HepG2 (cell line): Measurements from ENCODE around the gene MEDAG.

Experiments
- BRCA1 ChIP-seq: sonication (generic); formaldehyde crosslinking; IDR thresholded peaks from 2 replicates; pipeline ENCODE4 v1.4.0; 2020; ENCODE audit warnings: missing genetic modification reagents
- EZH2 ChIP-seq: conservative IDR thresholded peaks from 2 replicates; pipeline ENCODE4 v1.6.1; 2012; ENCODE audit warnings: mild to moderate bottlenecking, low read depth, low read length, moderate library complexity
- FOXK1 ChIP-seq: sonication (generic); formaldehyde crosslinking; IDR thresholded peaks from 2 replicates; pipeline ENCODE4 v1.4.0; 2020; ENCODE audit warnings: low read depth, missing genetic modification reagents, borderline replicate concordance
- FOXK2 ChIP-seq: fragments of 450-650 bp; IDR thresholded peaks from 2 replicates; pipeline ENCODE4 v1.6.1; 2016
- JUN ChIP-seq: sonication (generic); formaldehyde crosslinking; IDR thresholded peaks from 2 replicates; pipeline ENCODE4 v1.4.0; 2020; ENCODE audit warnings: mild to moderate bottlenecking, missing genetic modification reagents
- POLR2A ChIP-seq, 2 experiments: IDR thresholded peaks; 2 replicates each; pipeline ENCODE4 v1.6.1; 2011; ENCODE audit warnings: low read depth in 2 of 2, low read length in 2 of 2, mild to moderate bottlenecking in 1 of 2, moderate library complexity in 1 of 2; ENCODE audit not compliant: insufficient read depth in 1 of 2
- RFX5 ChIP-seq: IDR thresholded peaks from 2 replicates; pipeline ENCODE4 v1.6.1; 2011; ENCODE audit warnings: low read depth, low read length, improper control_type of control experiment
- SIN3A ChIP-seq: IDR thresholded peaks from 2 replicates; pipeline ENCODE4 v1.6.1; 2011; ENCODE audit warnings: low read depth, mild to moderate bottlenecking, control low read depth, low read length, borderline replicate concordance
- SMAD1 ChIP-seq: sonication (generic); formaldehyde crosslinking; IDR thresholded peaks from 2 replicates; pipeline ENCODE4 v1.4.0; 2020; ENCODE audit warnings: missing genetic modification reagents, low read depth, mild to moderate bottlenecking, borderline replicate concordance
- TF ChIP-seq, protein P1 (sequence below): sonication (generic); formaldehyde crosslinking; IDR thresholded peaks from 2 replicates; pipeline ENCODE4 v1.5.0; 2020; ENCODE audit warnings: mild to moderate bottlenecking, missing genetic modification reagents, moderate library complexity
- TF ChIP-seq, protein P2 (sequence below): sonication (generic); formaldehyde crosslinking; IDR thresholded peaks from 2 replicates; pipeline ENCODE4 v1.4.0; 2020; ENCODE audit warnings: mild to moderate bottlenecking, missing genetic modification reagents
- TF ChIP-seq, protein P3 (sequence below): sonication (generic); formaldehyde crosslinking; conservative IDR thresholded peaks from 2 replicates; pipeline ENCODE4 v1.5.0; 2020; ENCODE audit warnings: missing genetic modification reagents
- TF ChIP-seq, protein P4 (sequence below): sonication (generic); formaldehyde crosslinking; IDR thresholded peaks from 2 replicates; pipeline ENCODE4 v1.5.0; 2020; ENCODE audit warnings: mild to moderate bottlenecking, missing genetic modification reagents

DNA sequence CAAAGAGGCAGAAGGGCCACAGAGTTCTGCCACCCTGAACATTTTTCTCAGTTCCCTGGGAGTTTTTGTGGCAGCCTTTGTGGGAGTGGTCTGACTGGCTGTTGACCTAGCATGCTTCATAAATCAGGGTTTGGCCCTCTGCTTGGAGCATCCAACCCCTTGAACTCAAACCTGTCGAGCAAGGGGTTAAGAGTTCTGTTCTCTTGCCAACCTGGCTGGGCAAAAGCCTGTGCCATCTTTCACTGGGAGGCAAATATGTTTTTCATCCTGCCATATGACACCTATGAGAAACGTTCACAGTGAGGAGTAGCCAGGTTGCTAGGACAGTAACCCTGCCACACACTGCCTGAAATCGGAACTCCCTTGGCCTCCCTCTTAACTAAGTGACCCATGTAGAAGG, 18.6 kb downstream of the MEDAG start:
- TF ChIP-seq FOXK2 = no peak
- TF ChIP-seq EZH2 = no peak
- no peak for TF ChIP-seq POLR2A (IDR thresholded peaks at IDR 0.05; ENCODE audit: insufficient read depth in 1 of 2, low read depth in 2 of 2, low read length in 2 of 2)
- TF ChIP-seq, protein P1, sequence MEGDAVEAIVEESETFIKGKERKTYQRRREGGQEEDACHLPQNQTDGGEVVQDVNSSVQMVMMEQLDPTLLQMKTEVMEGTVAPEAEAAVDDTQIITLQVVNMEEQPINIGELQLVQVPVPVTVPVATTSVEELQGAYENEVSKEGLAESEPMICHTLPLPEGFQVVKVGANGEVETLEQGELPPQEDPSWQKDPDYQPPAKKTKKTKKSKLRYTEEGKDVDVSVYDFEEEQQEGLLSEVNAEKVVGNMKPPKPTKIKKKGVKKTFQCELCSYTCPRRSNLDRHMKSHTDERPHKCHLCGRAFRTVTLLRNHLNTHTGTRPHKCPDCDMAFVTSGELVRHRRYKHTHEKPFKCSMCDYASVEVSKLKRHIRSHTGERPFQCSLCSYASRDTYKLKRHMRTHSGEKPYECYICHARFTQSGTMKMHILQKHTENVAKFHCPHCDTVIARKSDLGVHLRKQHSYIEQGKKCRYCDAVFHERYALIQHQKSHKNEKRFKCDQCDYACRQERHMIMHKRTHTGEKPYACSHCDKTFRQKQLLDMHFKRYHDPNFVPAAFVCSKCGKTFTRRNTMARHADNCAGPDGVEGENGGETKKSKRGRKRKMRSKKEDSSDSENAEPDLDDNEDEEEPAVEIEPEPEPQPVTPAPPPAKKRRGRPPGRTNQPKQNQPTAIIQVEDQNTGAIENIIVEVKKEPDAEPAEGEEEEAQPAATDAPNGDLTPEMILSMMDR (CRISPR knock-in tag) = no peak
- TF ChIP-seq, protein P2, sequence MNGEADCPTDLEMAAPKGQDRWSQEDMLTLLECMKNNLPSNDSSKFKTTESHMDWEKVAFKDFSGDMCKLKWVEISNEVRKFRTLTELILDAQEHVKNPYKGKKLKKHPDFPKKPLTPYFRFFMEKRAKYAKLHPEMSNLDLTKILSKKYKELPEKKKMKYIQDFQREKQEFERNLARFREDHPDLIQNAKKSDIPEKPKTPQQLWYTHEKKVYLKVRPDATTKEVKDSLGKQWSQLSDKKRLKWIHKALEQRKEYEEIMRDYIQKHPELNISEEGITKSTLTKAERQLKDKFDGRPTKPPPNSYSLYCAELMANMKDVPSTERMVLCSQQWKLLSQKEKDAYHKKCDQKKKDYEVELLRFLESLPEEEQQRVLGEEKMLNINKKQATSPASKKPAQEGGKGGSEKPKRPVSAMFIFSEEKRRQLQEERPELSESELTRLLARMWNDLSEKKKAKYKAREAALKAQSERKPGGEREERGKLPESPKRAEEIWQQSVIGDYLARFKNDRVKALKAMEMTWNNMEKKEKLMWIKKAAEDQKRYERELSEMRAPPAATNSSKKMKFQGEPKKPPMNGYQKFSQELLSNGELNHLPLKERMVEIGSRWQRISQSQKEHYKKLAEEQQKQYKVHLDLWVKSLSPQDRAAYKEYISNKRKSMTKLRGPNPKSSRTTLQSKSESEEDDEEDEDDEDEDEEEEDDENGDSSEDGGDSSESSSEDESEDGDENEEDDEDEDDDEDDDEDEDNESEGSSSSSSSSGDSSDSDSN (CRISPR knock-in tag) = no peak
- no peak for TF ChIP-seq BRCA1 (CRISPR knock-in tag)
- TF ChIP-seq SMAD1 (CRISPR knock-in tag) = no peak
- TF ChIP-seq SIN3A = no peak
- TF ChIP-seq FOXK1 (CRISPR knock-in tag) = no peak
- TF ChIP-seq, protein P3, sequence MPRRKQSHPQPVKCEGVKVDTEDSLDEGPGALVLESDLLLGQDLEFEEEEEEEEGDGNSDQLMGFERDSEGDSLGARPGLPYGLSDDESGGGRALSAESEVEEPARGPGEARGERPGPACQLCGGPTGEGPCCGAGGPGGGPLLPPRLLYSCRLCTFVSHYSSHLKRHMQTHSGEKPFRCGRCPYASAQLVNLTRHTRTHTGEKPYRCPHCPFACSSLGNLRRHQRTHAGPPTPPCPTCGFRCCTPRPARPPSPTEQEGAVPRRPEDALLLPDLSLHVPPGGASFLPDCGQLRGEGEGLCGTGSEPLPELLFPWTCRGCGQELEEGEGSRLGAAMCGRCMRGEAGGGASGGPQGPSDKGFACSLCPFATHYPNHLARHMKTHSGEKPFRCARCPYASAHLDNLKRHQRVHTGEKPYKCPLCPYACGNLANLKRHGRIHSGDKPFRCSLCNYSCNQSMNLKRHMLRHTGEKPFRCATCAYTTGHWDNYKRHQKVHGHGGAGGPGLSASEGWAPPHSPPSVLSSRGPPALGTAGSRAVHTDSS = no peak
- TF ChIP-seq, protein P4, sequence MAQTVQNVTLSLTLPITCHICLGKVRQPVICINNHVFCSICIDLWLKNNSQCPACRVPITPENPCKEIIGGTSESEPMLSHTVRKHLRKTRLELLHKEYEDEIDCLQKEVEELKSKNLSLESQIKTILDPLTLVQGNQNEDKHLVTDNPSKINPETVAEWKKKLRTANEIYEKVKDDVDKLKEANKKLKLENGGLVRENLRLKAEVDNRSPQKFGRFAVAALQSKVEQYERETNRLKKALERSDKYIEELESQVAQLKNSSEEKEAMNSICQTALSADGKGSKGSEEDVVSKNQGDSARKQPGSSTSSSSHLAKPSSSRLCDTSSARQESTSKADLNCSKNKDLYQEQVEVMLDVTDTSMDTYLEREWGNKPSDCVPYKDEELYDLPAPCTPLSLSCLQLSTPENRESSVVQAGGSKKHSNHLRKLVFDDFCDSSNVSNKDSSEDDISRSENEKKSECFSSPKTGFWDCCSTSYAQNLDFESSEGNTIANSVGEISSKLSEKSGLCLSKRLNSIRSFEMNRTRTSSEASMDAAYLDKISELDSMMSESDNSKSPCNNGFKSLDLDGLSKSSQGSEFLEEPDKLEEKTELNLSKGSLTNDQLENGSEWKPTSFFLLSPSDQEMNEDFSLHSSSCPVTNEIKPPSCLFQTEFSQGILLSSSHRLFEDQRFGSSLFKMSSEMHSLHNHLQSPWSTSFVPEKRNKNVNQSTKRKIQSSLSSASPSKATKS (CRISPR knock-in tag) = no peak
- TF ChIP-seq RFX5 = no peak
- no peak for TF ChIP-seq JUN (CRISPR knock-in tag)
